Measurements from ENCODE around the gene LITAFD. TPM values are rescaled to one million over a fixed set of nuclear protein-coding genes. Genes with fewer than 3 reads are reported as not detected.

The LITAFD gene
- total and polyA plus RNA-seq, 2 of the 4 experiments (the other 2 are of a cell fraction), result not detected

DNA sequence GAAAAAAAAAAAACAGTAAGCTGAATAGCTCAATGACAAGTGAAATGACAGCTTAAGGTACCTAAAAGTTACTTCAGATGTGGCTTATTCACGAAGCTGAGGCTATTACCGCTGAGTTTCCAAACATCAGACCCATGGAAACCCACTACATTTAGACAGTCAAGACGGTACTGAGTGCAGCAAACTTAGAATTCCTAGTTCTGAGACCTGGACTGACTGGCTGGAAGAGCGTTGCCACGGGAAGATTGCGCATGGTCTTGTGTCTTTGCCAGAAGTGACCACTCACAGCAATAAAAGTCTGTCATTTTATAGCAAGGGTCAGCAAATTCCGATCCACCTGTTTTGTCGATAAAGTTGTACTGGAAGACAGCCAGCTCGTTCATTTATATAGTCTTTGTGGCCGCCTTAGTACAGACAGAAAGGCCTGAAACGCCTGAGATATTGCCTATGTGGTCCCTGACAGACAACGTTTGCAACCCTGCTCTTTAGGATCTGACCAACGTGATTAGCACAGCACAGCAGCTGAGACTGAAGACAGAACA lies 19.2 kb downstream of the LITAFD start:
- Histone ChIP-seq H3K14ac (replicated peaks; ENCODE audit: low read depth, low read length) (no peak overlapping the region), H2BK20ac (ENCODE audit: low read depth, low read length) (no peak overlapping the region), H3K27ac (ENCODE audit: insufficient read depth, low read length) (no peak overlapping the region), H2AK9ac (replicated peaks; ENCODE audit: low read depth, low read length, poor library complexity) (no peak overlapping the region), H3K4me3 (ENCODE audit: insufficient read depth, low read depth, low read length) (no peak overlapping the region), H4K20me1 (ENCODE audit: insufficient read depth, low read length) (peaks cover 3% of the 10 kb centered on the region; the same call in 1 of the 2 replicates), H3K4me1 (ENCODE audit: control insufficient read depth, insufficient read depth, low read length) (no peaks in the 10 kb centered on the region), H4K8ac (ENCODE audit: low read depth in 2 of 2, low read length in 2 of 2) (no peak overlapping the region), H3K56ac (ENCODE audit: extremely low read depth, insufficient read depth, low read length) (no peak overlapping the region), H3K4ac (ENCODE audit: low read depth, low read length) (no peak overlapping the region), H3K23ac (ENCODE audit: low read depth, low read length) (no peak overlapping the region), H3K27me3 (ENCODE audit: control insufficient read depth, insufficient read depth, low read length) (no peaks in the 10 kb centered on the region), H2BK5ac (ENCODE audit: low read depth, low read length, poor library complexity, severe bottlenecking) (no peak overlapping the region), H2AFZ (replicated peaks; ENCODE audit: low read length, poor library complexity) (no peak overlapping the region), H2BK120ac (ENCODE audit: low read depth, low read length) (no peak overlapping the region), H3K18ac (ENCODE audit: low read depth, low read length) (no peak overlapping the region), H2BK15ac (ENCODE audit: low read depth, low read length) (no peak overlapping the region), H4K91ac (ENCODE audit: insufficient read depth, low read depth, low read length) (no peak overlapping the region), H2AK5ac (ENCODE audit: low read depth, low read length) (no peak overlapping the region), H3K9ac (ENCODE audit: low read depth, low read length) (no peak overlapping the region), H3K9me1 (ENCODE audit: insufficient read depth, low read length) (no peaks in the 10 kb centered on the region), H3K9me3 (ENCODE audit: control insufficient read depth, insufficient read depth, low read length) (no peaks in the 10 kb centered on the region), H3K4me2 (ENCODE audit: low read depth, low read length) (no peak overlapping the region), H4K5ac (ENCODE audit: low read depth, low read length) (no peak overlapping the region), H3K79me1 (ENCODE audit: low read depth in 1 of 2, low read length in 2 of 2) (peaks cover 19 to 31% of the 10 kb centered on the region in 2 experiments), H3K36me3 (ENCODE audit: control insufficient read depth, insufficient read depth, low read length) (peaks cover 66% of the 10 kb centered on the region)
- ChIA-PET CTCF (interaction anchor here (0.6 to 2.2 kb wide), 3 partner anchors 10 to 241 kb away, joined by 3 to 8 read pairs (median 4); no protein-coding TSS in a partner anchor), POLR2A (ENCODE audit: unreplicated experiment) (no interaction called here)
- no TSS peak for BruUV-seq (replicated peaks)
- no peak for DNase-seq
- in situ Hi-C loops (cut with MboI; ENCODE audit: low sequenced_read_pairs), result no loop called here
- dilution Hi-C loops (cut with HindIII; ENCODE audit: low sequenced_read_pairs, unreplicated experiment), result no loop called here
- TF ChIP-seq, protein P1, sequence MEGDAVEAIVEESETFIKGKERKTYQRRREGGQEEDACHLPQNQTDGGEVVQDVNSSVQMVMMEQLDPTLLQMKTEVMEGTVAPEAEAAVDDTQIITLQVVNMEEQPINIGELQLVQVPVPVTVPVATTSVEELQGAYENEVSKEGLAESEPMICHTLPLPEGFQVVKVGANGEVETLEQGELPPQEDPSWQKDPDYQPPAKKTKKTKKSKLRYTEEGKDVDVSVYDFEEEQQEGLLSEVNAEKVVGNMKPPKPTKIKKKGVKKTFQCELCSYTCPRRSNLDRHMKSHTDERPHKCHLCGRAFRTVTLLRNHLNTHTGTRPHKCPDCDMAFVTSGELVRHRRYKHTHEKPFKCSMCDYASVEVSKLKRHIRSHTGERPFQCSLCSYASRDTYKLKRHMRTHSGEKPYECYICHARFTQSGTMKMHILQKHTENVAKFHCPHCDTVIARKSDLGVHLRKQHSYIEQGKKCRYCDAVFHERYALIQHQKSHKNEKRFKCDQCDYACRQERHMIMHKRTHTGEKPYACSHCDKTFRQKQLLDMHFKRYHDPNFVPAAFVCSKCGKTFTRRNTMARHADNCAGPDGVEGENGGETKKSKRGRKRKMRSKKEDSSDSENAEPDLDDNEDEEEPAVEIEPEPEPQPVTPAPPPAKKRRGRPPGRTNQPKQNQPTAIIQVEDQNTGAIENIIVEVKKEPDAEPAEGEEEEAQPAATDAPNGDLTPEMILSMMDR (conservative IDR thresholded peaks at IDR 0.05; ENCODE audit: low read depth, low read length), result no peak
- TF ChIP-seq SMC3 (IDR thresholded peaks at IDR 0.05; ENCODE audit: low read depth, low read length) (no peak), MAFK (IDR thresholded peaks at IDR 0.05; ENCODE audit: low read depth, low read length) (peak; percentile 50), FOS (IDR thresholded peaks at IDR 0.05; ENCODE audit: low read depth, low read length) (no peak), RFX5 (IDR thresholded peaks at IDR 0.05; ENCODE audit: low read depth, low read length) (no peak)
- ATAC-seq (ENCODE audit: low read depth), result no peak
- 90% methylated on average over 10 of the region's 13 CpGs; no CpG with 5 or more reads in 1 of the 2 experiments for WGBS, 2 experiments (ENCODE audit: extremely low coverage in 2 of 2, insufficient read length in 1 of 2)
- intact Hi-C loops (cut with micrococcal nuclease), result loop anchor here (10.0 kb wide), 1 partner anchor 193 kb away; the partner anchor contains the start of gene HAPSTR1
